Heart left ventricle (tissue), 16 donors: Measurements from ENCODE around the gene PIP5KL1. TPM values are rescaled to one million over a fixed set of nuclear protein-coding genes. Genes with fewer than 3 reads are reported as not detected.
A peak's percentile ranks its signal among the peaks of the same experiment; 100 is the strongest.

ENCODE experiments used
- ATAC-seq, 4 donors: fragments of 200-7000 bp; cut with Tn5 transposase; one replicate each; pipeline ENCODE4 v1.9.1; 2020 to 2022; ENCODE audit warnings: moderate library complexity in 4 of 4, mild to moderate bottlenecking in 3 of 4, moderate number of reproducible peaks in 1 of 4
- DNase-seq, 5 donors: peaks; one replicate each; pipeline ENCODE4 v3.0.0-alpha.2; 2020
- H3K27ac ChIP-seq, 12 donors: fragments of 200-600 bp; sonication (generic) in 4 of 12; one replicate each; pipeline versions ENCODE4 v1.5.0 to v1.8.0; 2016 to 2022; ENCODE audit warnings: mild to moderate bottlenecking in 2 of 12
- H3K27me3 ChIP-seq, 9 donors: fragments of 200-600 bp; sonication (generic) in 2 of 9; one replicate each; pipeline versions ENCODE4 v1.5.1 to v1.8.0; 2016 to 2022; ENCODE audit warnings: mild to moderate bottlenecking in 3 of 9
- H3K36me3 ChIP-seq, 9 donors: fragments of 200-600 bp; sonication (generic) in 2 of 9; one replicate each; pipeline versions ENCODE4 v1.5.0 to v1.8.0; 2018 to 2022; ENCODE audit warnings: mild to moderate bottlenecking in 2 of 9
- H3K4me1 ChIP-seq, 12 donors: fragments of 200-600 bp; sonication (generic) in 4 of 12; one replicate each; pipeline versions ENCODE4 v1.5.0 to v1.8.0; 2016 to 2022; ENCODE audit warnings: mild to moderate bottlenecking in 3 of 12
- H3K4me3 ChIP-seq, 12 donors: fragments of 200-600 bp; sonication (generic) in 4 of 12; one replicate each; pipeline versions ENCODE4 v1.5.0 to v1.8.0; 2017 to 2022; ENCODE audit warnings: mild to moderate bottlenecking in 9 of 12, moderate library complexity in 4 of 12
- H3K9me3 ChIP-seq, 12 donors: fragments of 200-600 bp; sonication (generic) in 4 of 12; one replicate each; pipeline versions ENCODE4 v1.5.0 to v1.8.0; 2016 to 2022; ENCODE audit warnings: mild to moderate bottlenecking in 1 of 12
- POLR2A ChIP-seq, 2 donors: fragments of 450-650 bp; IDR thresholded peaks; one replicate each; pipeline ENCODE4 v1.6.1; 2017; ENCODE audit warnings: antibody characterized with exemption in 2 of 2, mild to moderate bottlenecking in 2 of 2, moderate library complexity in 2 of 2
- WGBS, 4 donors: extraction: QIAGEN DNeasy Blood & Tissue Kit in 2 of 4; methylation state at CpG; one replicate each; pipeline versions ENCODE4 v1.1.5 to v1.1.7; 2013 to 2018; 5-methylcytosine and 5-hydroxymethylcytosine counted together
- intact Hi-C, 10 donors: fragments of 100-400 bp; cut with DNase I; formaldehyde crosslinking; loops; one replicate each; pipeline versions ENCODE4 v1.11.1 to v1.14.2; 2022
- polyA plus RNA-seq, 2 donors: library from polyadenylated mRNA; stranded (reverse); fragments of 200-250 nt; gene quantifications; one replicate each; pipeline ENCODE4 v1.2.3, GENCODE V29; 2013
- total RNA-seq, 9 donors: library from RNA; depleted of rRNA in 2 of 9; stranded (reverse); fragments of >200 nt in 2 of 9; fragmentation: NEBNext Ultra II Directional in 3 of 9; extraction: Animal tissue kit (Norgen Biotek cat#: 25700) in 3 of 9; gene quantifications; one replicate each; pipeline versions ENCODE4 v1.1.0 to v1.2.4, GENCODE V29; 2016 to 2023
- TF ChIP-seq, protein P1 (sequence below), 12 donors: fragments of 200-600 bp; sonication (generic) in 4 of 12; IDR thresholded peaks; one replicate each; pipeline versions ENCODE4 v1.5.0 to v1.8.0; 2018 to 2022; ENCODE audit warnings: antibody characterized with exemption in 12 of 12, mild to moderate bottlenecking in 5 of 12
- donor health status: ischemic (EF 13 %, LVEDD 7.1; RV severe dilation, severe dysfunction).
- donor health status: healthy with polysubstance abuse.
- donor health status: DM: no; HTN: yes; CAD: no.
- donor health status: DM: no; HTN: no; CAD: no.
- donor health status: ischemic (EF 25% LVEDD 6.9; RV normal size, moderate dysfunction).
- donor health status: ischemic (EF 25% LVEDD 5.7; RV mildly dilated, moderate dysfunction).
- donor health status: healthy.
- donor health status: DM: yes; HTN: yes; CAD: no.
- donor health status: ischemic (EF 35%, LVEDD 5.7; RV mildly dilated, moderate dysfunction).
- donor health status: nonischemic (EF 11% LVEDD 7.7; RV severe dilation, severe dysfunction).
- donor health status: DM: yes; HTN: yes; CAD: no.
- donor health status: PGD.
- donor health status: ischemic (EF 29% LVEDD 5.4; RV normal size, mild dysfunction).
- donor health status: nonischemic (EF 23%, LVEDD 6.1; RV moderate dilation, normal function).

The PIP5KL1 gene
- total and polyA plus RNA-seq, 11 donors, result 0.12 to 0.77 (median 0.50) TPM; not detected in 2

DNA sequence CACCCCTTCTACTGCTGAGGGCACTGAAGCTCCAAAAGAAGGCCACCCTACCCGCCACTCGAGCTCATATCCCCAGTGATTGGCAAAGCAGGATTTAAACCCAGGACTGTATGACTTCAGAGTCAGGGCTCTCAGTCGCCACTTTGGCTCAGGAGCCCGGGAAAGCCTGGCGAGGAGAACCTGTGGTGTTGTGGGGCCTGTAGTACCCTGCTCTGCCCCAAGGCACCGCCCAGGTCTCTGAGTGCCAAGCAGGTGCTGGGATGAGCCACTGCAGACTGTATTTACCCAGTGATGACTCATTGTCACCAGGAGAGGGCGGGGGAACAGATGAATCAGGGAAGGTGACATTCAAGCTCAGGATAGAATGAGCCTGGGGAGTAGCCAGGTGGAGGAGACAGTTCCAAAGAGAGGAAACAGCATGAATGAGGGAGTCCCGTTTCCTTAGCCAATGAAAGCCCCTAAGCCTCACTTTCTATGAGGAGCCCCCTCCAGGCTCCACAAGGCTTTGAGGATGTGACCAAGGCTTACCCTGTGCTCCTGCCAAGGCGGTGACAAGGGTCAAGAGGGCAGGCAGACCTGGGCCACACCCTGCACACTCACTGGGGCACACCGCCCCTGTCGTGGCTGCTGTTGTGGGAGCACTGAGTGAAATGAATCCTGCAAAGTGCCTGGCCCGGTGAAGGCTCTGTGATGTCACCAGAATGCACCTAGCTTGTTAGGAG is 24.9 kb upstream of the PIP5KL1 start:
- no peaks in the 10 kb centered on the region for H3K27me3 ChIP-seq
- intact Hi-C loops, result no loop called here
- peak overlapping the region in 11 of 12 donors; percentile 39 to 84 (median 75) for H3K27ac ChIP-seq
- peaks cover 0 to 4% (median 0%) of the 10 kb centered on the region in 12 donors for H3K9me3 ChIP-seq
- H3K4me1 ChIP-seq, result peaks cover 0 to 56% (median 41%) of the 10 kb centered on the region in 12 donors
- 49 to 55% (median 54%) methylated on average over 10 to 12 of the region's 12 CpGs for WGBS, 4 donors
- peak; percentile 72 to 88 (median 84) for ATAC-seq
- H3K4me3 ChIP-seq, result no peak overlapping the region
- no peaks in the 10 kb centered on the region for H3K36me3 ChIP-seq
- peak in 4 of 5 donors; percentile 62 to 83 (median 68) for DNase-seq
- no peak for TF ChIP-seq POLR2A (IDR thresholded peaks at IDR 0.05)
- TF ChIP-seq, protein P1, sequence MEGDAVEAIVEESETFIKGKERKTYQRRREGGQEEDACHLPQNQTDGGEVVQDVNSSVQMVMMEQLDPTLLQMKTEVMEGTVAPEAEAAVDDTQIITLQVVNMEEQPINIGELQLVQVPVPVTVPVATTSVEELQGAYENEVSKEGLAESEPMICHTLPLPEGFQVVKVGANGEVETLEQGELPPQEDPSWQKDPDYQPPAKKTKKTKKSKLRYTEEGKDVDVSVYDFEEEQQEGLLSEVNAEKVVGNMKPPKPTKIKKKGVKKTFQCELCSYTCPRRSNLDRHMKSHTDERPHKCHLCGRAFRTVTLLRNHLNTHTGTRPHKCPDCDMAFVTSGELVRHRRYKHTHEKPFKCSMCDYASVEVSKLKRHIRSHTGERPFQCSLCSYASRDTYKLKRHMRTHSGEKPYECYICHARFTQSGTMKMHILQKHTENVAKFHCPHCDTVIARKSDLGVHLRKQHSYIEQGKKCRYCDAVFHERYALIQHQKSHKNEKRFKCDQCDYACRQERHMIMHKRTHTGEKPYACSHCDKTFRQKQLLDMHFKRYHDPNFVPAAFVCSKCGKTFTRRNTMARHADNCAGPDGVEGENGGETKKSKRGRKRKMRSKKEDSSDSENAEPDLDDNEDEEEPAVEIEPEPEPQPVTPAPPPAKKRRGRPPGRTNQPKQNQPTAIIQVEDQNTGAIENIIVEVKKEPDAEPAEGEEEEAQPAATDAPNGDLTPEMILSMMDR (IDR thresholded peaks at IDR 0.05), result peak in 11 of 12 donors; percentile 13 to 45 (median 27)

DNA sequence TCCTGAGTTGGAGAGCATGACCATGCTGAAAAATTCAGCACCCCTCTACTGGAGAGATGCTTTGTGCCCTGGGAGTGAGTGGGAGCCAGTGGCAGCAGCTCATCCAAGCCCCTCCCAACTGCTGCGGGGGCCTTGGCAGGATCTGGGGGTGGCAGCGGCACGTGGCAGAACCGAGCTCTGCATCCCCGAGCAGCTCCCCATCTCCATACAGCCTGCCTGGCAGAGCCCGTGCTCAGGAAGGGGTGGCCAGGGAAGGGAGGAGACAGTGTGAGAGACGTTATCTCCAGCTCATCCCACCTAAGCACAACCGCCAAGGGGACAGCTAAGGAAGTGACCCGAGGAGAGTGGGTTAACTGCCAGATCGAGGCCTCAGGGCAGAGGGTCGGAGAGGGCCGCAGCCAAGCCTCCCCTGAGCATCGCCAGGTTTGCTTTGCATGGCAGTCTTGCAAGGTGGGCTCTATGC is 24.3 kb upstream of the PIP5KL1 start:
- TF ChIP-seq, protein P1 (IDR thresholded peaks at IDR 0.05), result no peak
- TF ChIP-seq POLR2A (IDR thresholded peaks at IDR 0.05), result no peak
- 38 to 57% (median 48%) methylated on average over 9 to 13 of the region's 13 CpGs for WGBS, 4 donors
- peak in 1 of 5 donors; percentile 24 for DNase-seq
- peak overlapping the region in 11 of 12 donors; percentile 39 to 84 (median 64) for H3K27ac ChIP-seq
- H3K4me1 ChIP-seq, result peaks cover 0 to 56% (median 42%) of the 10 kb centered on the region in 12 donors
- no peaks in the 10 kb centered on the region for H3K27me3 ChIP-seq
- intact Hi-C loops, result no loop called here
- peak in 2 of 4 donors; percentile 5 to 8 for ATAC-seq
- H3K4me3 ChIP-seq, result no peak overlapping the region
- H3K9me3 ChIP-seq, result peaks cover 0 to 4% (median 0%) of the 10 kb centered on the region in 12 donors
- H3K36me3 ChIP-seq, result no peaks in the 10 kb centered on the region

DNA sequence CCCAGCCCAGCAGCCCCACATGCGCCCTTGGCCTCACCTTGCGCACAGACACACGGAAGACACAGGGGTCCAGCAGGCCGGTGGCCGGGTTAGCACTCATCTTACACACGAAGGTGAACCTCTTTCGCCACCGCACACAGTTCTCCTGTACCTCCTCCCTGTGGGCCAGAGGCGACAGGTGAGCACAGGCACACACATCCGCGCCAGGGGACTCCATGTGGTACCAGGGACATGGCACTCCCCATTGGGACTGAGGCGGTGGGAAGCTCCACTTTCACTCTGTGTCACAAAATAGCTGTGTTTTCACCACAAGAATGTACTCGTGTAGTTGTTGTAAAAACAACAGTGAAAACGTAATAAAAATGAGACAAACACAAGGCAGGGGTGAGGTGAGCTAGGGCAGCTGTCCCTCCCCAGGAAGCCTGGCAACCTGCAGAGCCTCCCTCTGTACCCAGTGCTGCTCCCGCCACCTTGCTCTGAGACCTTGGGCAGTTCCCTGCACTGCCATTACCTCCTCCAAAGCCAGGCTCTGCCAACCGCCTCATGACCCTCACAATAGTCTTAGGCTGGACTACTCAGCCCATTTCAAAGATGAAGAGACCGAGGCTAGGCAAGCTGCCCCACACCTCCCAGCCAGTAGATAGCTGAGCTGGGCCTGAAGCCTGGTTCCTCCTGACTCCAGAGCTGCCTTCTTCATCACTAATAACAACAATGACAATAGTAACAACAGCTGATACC is 23.4 kb upstream of the PIP5KL1 start:
- 91 to 95% (median 93%) methylated on average over 16 to 17 of the region's 17 CpGs for WGBS, 4 donors
- Histone ChIP-seq H3K27me3 (no peaks in the 10 kb centered on the region), H3K4me1 (peaks cover 0 to 63% (median 45%) of the 10 kb centered on the region in 12 donors), H3K4me3 (no peak overlapping the region), H3K9me3 (peaks cover 0 to 4% (median 0%) of the 10 kb centered on the region in 12 donors), H3K36me3 (no peaks in the 10 kb centered on the region), H3K27ac (peak overlapping the region in 4 of 12 donors; percentile 53 to 81 (median 69))
- no peak for TF ChIP-seq POLR2A (IDR thresholded peaks at IDR 0.05)
- TF ChIP-seq, protein P1 (IDR thresholded peaks at IDR 0.05), result no peak
- no peak for ATAC-seq
- intact Hi-C loops, result no loop called here
- peak in 1 of 5 donors; percentile 25 for DNase-seq

GRCh38 chr9:127953154-127953553 is 22.6 kb upstream of the PIP5KL1 start:
- Histone ChIP-seq H3K36me3 (no peaks in the 10 kb centered on the region), H3K4me3 (no peak overlapping the region), H3K27ac (peak overlapping the region in 2 of 12 donors; percentile 53 to 78), H3K27me3 (no peaks in the 10 kb centered on the region), H3K4me1 (peaks cover 0 to 70% (median 46%) of the 10 kb centered on the region in 12 donors), H3K9me3 (peaks cover 0 to 4% (median 0%) of the 10 kb centered on the region in 12 donors)
- 94 to 97% (median 95%) methylated on average over 1 of the region's 1 CpG for WGBS, 4 donors
- ATAC-seq (no peak), DNase-seq (no peak)
- TF ChIP-seq POLR2A (IDR thresholded peaks at IDR 0.05), result no peak
- TF ChIP-seq, protein P1 (IDR thresholded peaks at IDR 0.05), result no peak
- intact Hi-C loops, result no loop called here
